Thyroid gland (tissue), 4 donors: ENCODE data around the gene CHD1L.

Experiments
- CTCF ChIP-seq, 6 experiments: fragments of 200-600 bp in 3 of 6; fragments of 450-650 bp in 3 of 6; sonication (generic) in 3 of 6; IDR thresholded peaks; one replicate each; pipeline ENCODE4 v1.5.1; 2016 to 2019; ENCODE audit warnings: antibody characterized with exemption in 6 of 6, mild to moderate bottlenecking in 2 of 6, inconsistent platforms in 1 of 6, moderate library complexity in 1 of 6
- POLR2A ChIP-seq, 2 donors: fragments of 450-650 bp; IDR thresholded peaks; one replicate each; pipeline ENCODE4 v1.6.1; 2017; ENCODE audit warnings: antibody characterized with exemption in 2 of 2, mild to moderate bottlenecking in 2 of 2, moderate library complexity in 1 of 2

GRCh38 chr1:147267711-147268110 lies 25.2 kb downstream of the CHD1L start:
- TF ChIP-seq CTCF (IDR thresholded peaks at IDR 0.05): no peak
- TF ChIP-seq POLR2A (IDR thresholded peaks at IDR 0.05): no peak
